OCI-M2 (cell line): ENCODE data around the gene OR52R1.
"Not testable (repeated sequence)": the region's sequence is repeated elsewhere in the genome, so short reads cannot be mapped to it uniquely, and the experiment has no call there.

Experiments
- DNase-seq: peaks from one replicate; lab custom pipeline; 2025; ENCODE audit not compliant: unreplicated experiment; lab: John Stamatoyannopoulos, UW

The OR52R1 gene

DNA sequence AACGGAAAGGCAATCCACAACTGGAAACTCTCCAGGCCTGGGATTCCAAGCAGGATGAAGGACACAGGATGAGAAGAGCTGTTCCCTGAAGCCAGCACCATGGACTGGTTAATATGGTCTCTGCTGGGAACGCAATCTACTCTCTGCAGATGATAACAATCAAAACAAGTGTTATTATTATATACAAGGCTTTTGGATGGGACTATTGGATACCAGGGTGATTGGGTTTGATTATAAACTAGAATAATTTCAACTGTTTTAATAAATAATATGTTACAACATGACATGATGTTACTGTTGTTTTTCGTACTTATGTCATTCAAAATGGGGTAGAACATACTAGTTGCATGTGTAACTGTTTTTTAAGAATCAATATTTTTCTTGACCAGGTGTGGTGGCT lies at the start of gene OR52R1:
Gene OR52R1, minus strand, starts transcription at position 101 of the 400 bp plus-strand sequence. Its CDS starts 0 bp downstream, at position 101.
- no peak for DNase-seq

DNA sequence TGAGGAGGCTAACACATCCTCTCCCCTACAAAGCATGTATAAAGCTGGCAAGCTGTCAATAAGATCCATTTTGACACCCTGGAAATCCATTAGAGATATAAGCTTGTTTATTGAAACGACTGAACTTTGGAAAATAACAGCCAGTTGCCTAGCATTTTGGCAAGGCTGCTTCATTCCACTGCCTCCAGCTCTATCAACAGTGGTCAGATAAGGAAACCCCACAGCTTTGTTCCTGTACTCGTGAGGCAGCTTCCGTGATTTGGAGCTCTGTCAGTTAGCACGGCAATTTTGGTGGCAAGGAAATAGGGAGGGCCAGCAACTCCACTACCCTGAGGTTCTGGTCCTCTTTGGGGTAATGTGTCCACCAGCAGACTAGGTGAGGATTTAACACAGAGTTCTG lies 46.9 kb upstream of the OR52R1 start:
- no peak for DNase-seq

DNA sequence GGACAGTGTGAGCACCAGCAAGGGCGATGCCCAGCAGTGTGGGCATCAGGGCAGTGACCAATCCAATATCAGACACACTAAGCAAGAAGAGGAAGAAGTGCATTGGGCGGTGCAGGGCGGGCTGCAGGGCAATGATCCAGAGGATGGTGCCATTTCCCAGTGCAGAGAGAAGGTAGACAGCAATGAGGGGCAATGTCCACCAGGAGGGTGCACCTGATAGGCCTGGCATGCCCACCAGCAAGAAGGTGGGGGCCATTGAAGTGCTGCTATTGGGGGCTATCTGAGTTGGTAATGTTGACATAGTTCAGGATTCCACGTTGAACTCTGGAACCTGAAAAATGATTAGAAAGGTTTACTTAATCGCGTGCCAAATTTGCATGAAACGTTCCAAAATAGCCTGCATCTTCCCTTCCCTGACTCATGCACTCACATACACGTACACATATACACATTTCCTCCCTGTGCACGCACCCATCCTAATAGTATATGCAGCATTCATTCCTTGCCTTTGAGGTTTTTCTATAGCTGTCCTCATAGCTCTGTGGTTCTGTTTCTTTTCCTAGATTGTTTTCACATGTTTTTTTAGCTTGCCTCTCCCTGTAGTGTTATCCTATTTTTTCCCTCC lies 44.8 kb upstream of the OR52R1 start, which contains the start of gene OR51S1:
Gene OR51S1, minus strand, starts transcription at position 301 of the 625 bp plus-strand sequence. Its CDS starts 0 bp downstream, at position 301.
- no peak for DNase-seq

DNA sequence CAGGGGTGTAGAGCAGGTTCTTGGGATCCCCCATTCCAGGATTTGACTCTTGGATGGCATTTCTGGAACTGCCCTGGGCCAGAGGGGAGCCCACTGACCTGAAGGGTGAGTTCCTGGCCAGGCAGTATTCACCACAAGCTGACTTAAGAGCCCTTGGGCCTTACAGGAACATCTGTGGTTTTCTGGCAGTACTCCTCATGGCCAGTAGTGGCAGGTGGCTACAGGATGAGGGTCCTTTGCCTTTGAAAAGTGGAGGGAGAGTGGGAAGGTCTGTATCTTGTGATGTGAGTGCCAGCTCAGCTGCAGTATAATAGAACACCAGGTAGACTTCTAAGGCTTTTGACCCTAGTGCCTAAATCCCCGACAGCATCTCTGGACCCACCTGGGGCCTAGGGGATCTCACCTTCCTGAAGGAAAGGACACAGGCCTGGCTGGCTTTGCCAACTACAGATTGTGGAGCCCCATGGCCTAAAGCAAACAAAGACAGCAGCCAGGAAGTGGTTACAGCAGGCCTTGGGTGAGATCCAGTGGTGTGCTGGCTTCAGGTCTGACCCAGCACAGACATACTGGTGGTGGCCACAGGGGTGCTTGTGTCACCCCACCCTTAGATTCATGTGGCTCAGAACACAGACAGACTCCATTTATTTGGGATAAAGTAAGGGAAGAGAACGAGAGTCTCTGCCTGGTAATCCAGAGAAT lies 35.8 kb upstream of the OR52R1 start:
- no peak for DNase-seq

DNA sequence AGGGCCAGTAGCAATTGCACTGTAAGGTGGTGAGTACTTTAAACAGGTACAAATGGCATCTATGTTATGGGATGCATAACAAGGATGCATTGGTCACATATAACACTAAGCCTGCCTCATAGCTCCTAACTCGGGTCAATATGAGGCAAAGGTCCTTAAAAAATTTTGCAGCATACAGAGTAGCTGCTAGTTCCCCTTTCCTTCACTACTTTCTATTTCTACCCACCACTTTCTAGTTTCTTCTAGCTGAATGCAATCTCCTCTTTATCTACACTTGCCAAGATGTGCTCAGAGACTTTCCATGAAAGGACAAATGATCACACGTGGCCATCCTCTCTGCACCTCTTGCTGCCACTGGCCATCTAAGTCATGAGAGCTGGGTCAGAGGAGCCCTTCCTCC lies 26.7 kb upstream of the OR52R1 start:
- no peak for DNase-seq

DNA sequence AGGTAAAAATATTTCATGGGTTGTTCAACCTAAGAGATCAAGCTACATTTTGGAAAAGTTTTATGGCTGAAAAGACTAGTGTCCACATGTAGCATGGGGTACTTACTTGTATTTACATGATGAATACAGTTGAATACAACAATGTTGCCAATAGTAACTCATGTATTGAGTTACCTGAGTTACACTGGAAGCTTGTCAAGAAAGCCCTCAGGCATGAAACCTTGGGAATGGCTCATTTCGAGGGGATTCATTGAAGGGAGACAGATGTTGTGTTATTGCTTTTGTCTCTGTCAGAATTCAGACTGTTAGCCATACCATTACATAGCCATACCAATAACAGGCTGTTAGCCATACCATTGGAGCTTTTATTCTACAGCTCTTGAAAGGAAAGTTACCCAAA lies 26.2 kb upstream of the OR52R1 start:
- no peak for DNase-seq

DNA sequence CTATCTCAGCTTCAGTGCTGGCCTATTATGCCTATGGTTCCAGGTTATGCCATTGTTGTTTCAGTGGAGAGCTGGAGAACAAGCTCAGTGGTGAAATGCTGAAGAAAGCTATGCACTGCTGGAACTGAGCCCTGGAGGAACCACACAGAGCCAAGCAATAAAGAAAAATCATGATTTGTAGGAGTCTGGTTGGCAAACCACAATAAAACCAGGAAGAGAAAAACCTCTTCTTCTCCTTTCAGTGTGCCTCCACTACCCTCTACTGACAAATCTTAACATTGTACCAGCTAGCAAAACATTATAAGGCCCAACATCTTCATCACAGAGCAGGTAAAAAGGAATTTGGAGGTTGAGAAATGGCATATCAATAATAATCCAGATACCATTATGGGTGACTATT lies 22.2 kb upstream of the OR52R1 start:
- DNase-seq = no peak

DNA sequence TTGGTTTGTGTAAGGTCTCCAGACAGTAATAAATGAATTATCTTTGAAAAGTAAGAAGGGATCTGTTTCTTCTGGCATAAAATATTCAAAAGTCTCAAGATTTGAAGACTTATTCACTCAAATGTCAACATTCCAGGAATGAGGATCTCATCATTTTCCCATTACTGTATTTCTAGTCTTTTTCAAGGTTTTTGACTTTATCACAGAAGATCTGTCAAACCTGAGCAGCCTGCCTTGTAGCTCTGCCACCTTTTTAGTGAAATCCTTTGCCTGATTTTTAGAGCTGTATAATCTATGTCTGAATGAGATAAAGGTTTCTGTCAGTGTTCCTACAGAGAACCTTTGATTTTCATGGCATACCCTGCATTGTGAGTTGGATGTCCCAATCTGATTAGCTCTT lies 21.0 kb upstream of the OR52R1 start:
- no peak for DNase-seq

DNA sequence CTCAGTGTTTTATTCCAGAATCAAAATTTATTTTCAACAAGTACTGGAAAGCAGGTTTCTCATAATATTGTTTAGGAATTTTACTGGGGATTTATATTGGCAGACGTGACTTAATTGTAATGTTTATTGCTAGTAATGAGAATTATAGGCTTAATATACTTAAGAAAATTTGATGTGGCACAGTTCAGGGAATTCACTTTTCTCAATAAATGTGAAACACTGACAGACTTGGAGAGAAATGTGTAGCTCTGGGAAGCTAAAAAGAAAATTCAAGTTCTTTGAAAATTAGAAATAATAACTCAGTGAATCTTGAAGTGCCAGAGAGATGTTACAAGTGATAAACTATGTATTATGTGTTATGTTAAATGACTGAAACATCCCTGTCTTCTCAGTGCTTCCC lies 16.8 kb upstream of the OR52R1 start, which contains the start of gene OR51F2:
Gene OR51F2, plus strand, starts transcription at position 301 of the 400 bp plus-strand sequence. CDS start 101 bp downstream, outside the sequence.
- no peak for DNase-seq

DNA sequence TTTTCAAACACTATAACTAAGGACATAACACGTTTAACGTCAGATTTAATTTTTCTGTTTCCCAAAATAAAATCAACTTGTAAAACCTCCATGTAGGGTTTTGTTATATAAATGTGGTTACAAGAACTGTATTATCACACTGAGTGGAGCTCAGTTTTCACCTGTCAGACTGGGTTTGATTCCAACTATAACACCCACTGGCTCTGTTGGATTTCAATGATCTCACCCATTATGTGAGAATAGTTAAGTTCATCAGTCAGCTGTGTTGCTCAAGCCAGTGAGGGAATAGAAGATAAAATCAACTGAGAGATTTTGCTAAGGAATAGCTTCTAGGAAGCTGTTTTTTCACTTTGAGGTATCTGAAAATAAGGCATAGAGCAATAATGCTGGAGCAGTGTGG lies 5.1 kb upstream of the OR52R1 start:
- no peak for DNase-seq

DNA sequence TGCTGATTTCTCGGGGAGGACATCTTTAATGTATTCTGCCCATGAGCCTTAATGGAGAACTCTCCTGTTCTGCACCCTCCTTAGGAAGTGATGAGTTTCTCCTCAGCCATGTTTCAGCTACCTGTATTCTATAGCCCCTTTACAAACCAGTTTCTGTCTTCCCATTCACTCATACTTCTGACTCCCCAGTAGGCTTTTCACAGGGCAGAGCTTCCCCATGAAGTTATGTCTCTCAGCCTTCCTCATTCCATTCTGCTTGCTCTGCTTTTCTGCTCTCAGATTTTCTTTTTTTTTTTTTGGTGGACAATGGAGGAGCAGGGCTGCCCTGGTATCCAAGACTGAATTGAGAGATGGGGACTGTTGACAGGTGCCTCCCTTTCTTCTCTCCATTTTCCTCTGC lies 4.3 kb upstream of the OR52R1 start:
- no peak for DNase-seq

DNA sequence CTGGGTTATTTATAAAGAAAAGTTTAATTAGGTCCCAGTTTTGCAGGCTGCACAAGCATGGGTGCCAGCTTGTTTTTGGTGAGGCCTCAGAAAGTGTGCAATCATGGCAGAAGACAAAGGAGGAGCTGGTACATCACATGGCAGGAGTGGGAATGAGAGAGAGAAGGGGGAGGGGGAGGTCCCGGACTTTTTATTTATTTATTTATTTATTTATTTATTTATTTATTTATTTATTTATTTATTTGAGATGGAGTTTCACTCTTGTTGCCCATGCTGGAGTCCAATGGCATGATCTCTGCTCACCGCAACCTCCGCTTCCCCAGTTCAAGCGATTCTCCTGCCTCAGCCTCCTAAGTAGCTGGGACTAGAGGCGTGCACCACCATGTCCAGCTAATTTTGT lies 2.9 kb downstream of the OR52R1 start:
- DNase-seq = not testable (repeated sequence)

DNA sequence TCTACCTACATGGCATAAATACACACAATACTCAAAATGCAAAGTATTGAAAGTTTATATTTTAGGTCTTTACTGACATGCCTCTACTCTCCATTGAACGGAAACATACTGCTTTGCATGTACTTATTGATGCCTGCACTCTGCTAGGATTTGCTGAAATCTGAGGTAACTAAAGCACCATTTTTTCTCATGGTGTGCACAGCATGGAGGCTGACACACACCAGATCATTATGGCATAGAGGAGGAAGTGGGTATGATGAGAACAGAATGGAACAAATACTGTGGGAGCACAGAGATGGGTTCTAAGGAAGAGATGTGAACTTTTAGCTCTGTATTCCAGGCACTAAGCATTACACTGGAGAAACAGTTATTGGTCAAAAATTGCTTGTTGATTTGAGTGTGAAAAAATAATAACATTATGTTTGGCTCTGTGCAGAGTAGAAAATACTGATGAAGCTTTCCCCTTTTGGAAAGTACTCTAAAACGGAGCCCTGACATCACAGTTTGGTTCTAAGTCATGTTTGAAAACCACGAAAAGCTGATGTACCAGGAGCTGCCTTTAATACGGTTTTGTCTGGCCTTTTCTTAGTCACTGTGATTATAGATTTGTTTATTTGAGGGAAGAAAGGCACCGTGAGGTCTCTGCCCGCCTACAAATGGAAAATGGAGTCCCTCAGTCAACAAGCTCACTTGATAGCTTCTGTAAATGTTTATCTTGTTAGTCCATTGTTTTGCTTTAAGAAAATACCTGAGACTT lies 5.6 kb downstream of the OR52R1 start:
- DNase-seq = no peak

DNA sequence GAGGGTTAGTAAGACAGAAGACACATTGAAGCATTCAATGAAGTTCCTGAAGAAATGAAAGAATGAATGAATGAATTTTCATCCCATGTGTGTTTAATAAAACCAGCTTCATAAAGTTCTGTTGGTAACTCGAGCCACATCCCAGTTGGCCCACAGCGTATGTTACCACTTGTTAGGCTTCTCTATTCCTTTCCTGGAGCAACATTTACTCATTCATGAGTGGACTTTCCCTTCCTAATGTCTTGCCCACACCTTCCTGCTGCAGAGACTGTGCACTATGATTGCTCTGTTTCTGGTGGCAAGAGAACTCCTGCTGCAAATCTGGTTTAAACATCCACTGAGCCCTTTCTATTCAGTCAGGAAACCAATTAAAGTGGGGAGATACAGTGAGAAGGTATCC lies 7.0 kb downstream of the OR52R1 start:
- DNase-seq = no peak

DNA sequence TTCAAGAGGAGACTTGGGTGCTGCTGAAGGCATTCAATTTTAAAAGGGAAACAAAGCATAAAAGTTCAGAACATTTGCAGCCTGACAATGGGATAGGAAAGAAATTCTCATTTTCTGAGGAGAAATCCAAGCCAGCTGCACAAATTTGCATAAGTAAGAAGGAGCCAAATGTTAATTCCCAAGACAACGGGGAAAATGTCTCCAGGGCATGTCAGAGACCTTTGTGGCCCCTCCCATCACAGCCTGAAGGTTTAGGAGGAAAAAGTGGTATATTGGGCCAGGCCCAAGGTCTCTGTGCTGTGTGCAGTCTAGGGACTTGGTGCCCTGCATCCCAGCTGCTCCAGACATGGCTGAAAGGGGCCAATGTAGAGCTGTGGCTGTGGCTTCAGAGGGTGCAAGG lies 21.7 kb downstream of the OR52R1 start:
- no peak for DNase-seq

DNA sequence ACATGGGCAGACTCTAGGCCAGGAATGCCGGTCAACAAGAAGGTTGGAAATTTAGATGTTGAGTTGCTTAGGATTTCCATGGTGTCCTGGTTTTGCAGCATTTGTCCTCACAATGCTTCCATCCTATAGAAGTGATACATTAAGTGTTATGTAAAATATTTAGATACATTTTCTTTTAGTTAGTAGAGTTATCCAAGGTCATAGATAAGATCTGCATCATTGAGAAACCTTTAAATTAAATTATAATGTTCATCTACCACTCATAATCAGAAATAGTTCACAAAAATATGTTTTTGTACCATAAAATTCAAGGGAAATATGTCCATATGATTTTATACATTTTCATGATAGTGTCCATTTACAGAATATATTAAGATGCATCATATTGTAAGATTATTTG lies 34.3 kb downstream of the OR52R1 start, which contains the start of gene OR51F1:
Gene OR51F1, minus strand, starts transcription at position 101 of the 400 bp plus-strand sequence. Its CDS starts 0 bp downstream, at position 101.
- DNase-seq = no peak

DNA sequence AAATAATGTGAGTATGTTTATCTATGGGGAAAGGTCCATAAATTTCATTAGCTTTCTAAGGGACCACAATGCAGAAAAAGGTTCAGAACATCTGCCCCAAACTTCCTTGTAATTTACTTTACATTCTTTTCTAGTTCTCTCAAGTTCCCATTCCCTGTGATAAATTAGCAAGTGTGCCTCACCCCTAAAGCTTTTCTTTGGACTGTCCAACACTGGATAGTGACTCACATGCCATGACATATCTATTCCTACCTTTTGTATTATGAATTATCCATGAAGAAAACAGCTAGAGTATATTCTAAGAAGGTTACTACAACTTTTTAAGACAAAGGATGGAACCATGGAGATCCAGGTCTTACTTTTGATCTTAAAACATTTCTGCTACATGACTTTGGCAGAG lies 36.1 kb downstream of the OR52R1 start:
- DNase-seq = no peak

DNA sequence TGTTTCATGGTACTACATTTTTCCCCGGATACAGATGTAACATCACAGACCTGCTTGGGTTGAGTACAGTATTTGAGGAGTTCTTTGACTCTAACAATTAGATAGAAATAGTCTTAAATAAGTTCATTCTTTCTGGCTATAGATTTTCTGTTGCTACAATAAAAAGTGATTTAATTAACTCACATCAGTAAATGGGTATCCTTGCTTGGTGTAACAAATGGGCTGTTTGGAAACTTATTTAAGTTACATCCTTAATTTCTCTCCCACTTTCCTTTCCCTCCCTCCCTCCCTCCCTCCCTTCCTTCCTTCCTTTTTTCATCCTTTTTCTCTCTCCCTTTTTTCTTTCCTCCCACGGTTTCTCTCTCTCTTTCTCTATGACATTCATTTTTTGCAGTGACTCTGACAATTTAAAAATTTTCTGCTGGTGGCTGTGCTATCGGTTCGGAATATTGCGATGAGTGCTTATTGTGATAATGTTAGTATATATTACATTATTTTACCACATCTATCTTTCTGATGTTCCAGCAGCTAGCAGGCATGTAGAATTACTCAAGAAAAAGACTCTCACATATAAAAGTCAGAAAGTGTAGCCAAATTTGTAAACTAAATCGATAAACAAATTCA lies 37.6 kb downstream of the OR52R1 start:
- no peak for DNase-seq

DNA sequence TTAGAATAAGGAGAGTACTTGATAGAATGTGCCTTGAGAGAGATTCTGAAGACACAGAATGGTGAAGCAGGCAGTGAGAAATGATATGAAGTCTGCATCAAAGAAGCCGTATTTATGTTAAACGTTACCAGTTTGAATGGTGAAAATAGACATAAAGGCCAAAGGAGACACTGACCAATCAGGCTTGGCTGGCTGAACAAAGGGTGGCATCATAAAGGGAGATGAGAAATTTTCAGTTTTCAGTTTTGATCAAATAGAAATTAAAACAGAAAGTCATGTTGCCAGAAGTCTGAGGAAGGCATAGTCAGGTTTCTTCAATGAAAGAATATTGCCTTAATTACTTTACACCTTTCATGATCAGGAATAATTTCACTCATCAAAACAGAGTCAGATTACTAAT lies 41.1 kb downstream of the OR52R1 start:
- no peak for DNase-seq
